Effector memory CD4-positive, alpha-beta T cell (primary cell): ENCODE data around the gene PRPSAP2.
A peak's percentile ranks its signal among the peaks of the same experiment; 100 is the strongest.
"Not testable (repeated sequence)": the region's sequence is repeated elsewhere in the genome, so short reads cannot be mapped to it uniquely, and the experiment has no call there.

Experiments used
- DNase-seq, 3 donors: peaks; one replicate each; pipeline ENCODE4 v3.0.0-alpha.2; 2020
- H3K27ac ChIP-seq: 2 replicates; pipeline ENCODE4 v1.7.0; 2013; ENCODE audit warnings: mild to moderate bottlenecking, low read length, moderate library complexity; ENCODE audit not compliant: insufficient read depth, poor library complexity, severe bottlenecking
- H3K27me3 ChIP-seq: replicated peaks from 2 replicates; pipeline ENCODE4 v1.7.0; 2013; ENCODE audit warnings: mild to moderate bottlenecking, low read length; ENCODE audit not compliant: insufficient read depth, control insufficient read depth, poor library complexity, severe bottlenecking
- H3K36me3 ChIP-seq: 2 replicates; pipeline ENCODE4 v1.7.0; 2013; ENCODE audit warnings: mild to moderate bottlenecking, low read length, moderate library complexity; ENCODE audit not compliant: control insufficient read depth, insufficient read depth
- H3K4me1 ChIP-seq: 2 replicates; pipeline ENCODE4 v1.7.0; 2013; ENCODE audit warnings: low read length, mild to moderate bottlenecking; ENCODE audit not compliant: control insufficient read depth, insufficient read depth, poor library complexity, severe bottlenecking
- H3K4me3 ChIP-seq: 2 replicates; pipeline ENCODE4 v1.7.0; 2013; ENCODE audit warnings: low read length, low read depth, mild to moderate bottlenecking; ENCODE audit not compliant: insufficient read depth, poor library complexity, severe bottlenecking
- H3K9me3 ChIP-seq: 2 replicates; pipeline ENCODE4 v1.7.0; 2013; ENCODE audit warnings: mild to moderate bottlenecking, low read length, moderate library complexity; ENCODE audit not compliant: control insufficient read depth
- total RNA-seq, 3 donors: gene quantifications; one replicate each; lab custom pipeline; 2026; lab: John Stamatoyannopoulos, UW

PRPSAP2 gene, protein sequence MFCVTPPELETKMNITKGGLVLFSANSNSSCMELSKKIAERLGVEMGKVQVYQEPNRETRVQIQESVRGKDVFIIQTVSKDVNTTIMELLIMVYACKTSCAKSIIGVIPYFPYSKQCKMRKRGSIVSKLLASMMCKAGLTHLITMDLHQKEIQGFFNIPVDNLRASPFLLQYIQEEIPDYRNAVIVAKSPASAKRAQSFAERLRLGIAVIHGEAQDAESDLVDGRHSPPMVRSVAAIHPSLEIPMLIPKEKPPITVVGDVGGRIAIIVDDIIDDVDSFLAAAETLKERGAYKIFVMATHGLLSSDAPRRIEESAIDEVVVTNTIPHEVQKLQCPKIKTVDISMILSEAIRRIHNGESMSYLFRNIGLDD
- total RNA-seq, result 29.5 to 38.7 (median 36.0) reads per million in 3 donors

GRCh38 chr17:18857864-18858566 lies at the start of gene PRPSAP2:
Gene PRPSAP2 (plus strand): TSS chr17:18858131. CDS start chr17:18865834, 7,703 bp downstream.
- Histone ChIP-seq H3K4me3 (peak within 1 kb of the TSS; percentile 73), H3K9me3 (no peaks in the 10 kb centered on the region), H3K27ac (peak within 1 kb of the TSS; percentile 76), H3K4me1 (peaks cover 15% of the 10 kb centered on the region), H3K36me3 (no peaks in the 10 kb centered on the region), H3K27me3 (no peaks in the 10 kb centered on the region)
- peak; percentile 90 to 92 (median 91) for DNase-seq

DNA sequence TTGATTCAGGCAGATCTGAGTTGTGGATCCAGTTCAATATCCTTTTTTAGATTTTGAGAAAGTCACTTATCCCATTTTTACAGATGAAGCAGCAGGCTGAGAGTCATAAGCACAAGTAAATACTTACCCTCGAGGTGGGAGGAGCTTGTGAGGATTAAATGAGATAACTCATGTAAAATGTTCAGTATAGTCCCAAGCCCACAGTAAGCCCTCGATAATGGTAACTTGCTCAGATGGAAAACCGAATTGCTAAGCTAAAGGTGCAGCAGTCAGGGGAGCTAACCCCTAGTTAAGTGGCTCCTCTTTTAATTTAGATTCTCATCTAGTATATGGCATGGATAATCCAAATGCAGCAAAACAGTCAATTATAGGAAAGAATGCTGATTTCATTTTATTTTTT lies 42.0 kb upstream of the PRPSAP2 start:
- H3K36me3 ChIP-seq, H3K4me1 ChIP-seq, DNase-seq: not testable (repeated sequence)

GRCh38 chr17:18816489-18817371 lies 41.2 kb upstream of the PRPSAP2 start:
- H3K27me3 ChIP-seq, H3K4me1 ChIP-seq, H3K4me3 ChIP-seq, H3K9me3 ChIP-seq, H3K27ac ChIP-seq, H3K36me3 ChIP-seq: not testable (repeated sequence)
- peak; percentile 2 to 26 (median 7) for DNase-seq

More for the DNA sequence above, 42.0 kb upstream of the PRPSAP2 start:
- H3K27ac ChIP-seq, H3K4me3 ChIP-seq, H3K27me3 ChIP-seq, H3K9me3 ChIP-seq: not testable (repeated sequence)

- not testable (repeated sequence) for DNase-seq
Observed at GRCh38 chr17:18821430-18821829, 36.5 kb upstream of the PRPSAP2 start.

GRCh38 chr17:18827613-18828012 lies 30.3 kb upstream of the PRPSAP2 start:
- not testable (repeated sequence) for H3K27me3 ChIP-seq, H3K4me3 ChIP-seq, DNase-seq, H3K27ac ChIP-seq, H3K9me3 ChIP-seq, H3K4me1 ChIP-seq, H3K36me3 ChIP-seq

More at GRCh38 chr17:18821430-18821829, 36.5 kb upstream of the PRPSAP2 start:
- H3K36me3 ChIP-seq, H3K4me1 ChIP-seq, H3K9me3 ChIP-seq, H3K27ac ChIP-seq, H3K27me3 ChIP-seq, H3K4me3 ChIP-seq: not testable (repeated sequence)

- no peaks in the 10 kb centered on the region for H3K36me3 ChIP-seq
- H3K4me3 ChIP-seq, result no peak overlapping the region
- no peak for DNase-seq
- no peak overlapping the region for H3K27ac ChIP-seq
- no peaks in the 10 kb centered on the region for H3K9me3 ChIP-seq
- no peaks in the 10 kb centered on the region for H3K27me3 ChIP-seq
- H3K4me1 ChIP-seq, result no peaks in the 10 kb centered on the region
Observed at GRCh38 chr17:18848501-18848900, 9.4 kb upstream of the PRPSAP2 start.

DNA sequence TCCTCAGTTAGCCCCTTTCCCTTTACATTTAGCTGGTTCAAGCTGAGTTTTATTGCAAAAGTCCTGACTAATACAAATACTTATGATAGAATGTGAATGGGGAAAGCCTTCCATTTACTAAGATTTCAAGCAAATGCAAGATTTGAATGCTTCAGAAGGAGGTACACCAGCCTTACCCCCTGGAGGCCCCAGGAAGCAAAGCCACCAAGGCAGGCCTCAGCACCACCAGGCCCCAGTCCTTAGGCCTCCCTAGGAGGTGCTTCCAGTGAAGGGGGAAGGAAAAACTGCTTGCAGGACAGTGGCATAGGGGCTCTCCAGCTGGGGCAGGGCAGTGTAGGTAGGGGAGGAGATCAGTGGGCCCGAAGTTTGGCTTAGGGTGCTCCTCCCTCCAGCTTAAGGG lies 7.3 kb upstream of the PRPSAP2 start:
- Histone ChIP-seq H3K36me3 (no peaks in the 10 kb centered on the region), H3K9me3 (no peaks in the 10 kb centered on the region), H3K27me3 (no peaks in the 10 kb centered on the region), H3K27ac (no peak overlapping the region), H3K4me1 (peaks cover 4% of the 10 kb centered on the region), H3K4me3 (no peak overlapping the region)
- DNase-seq, result no peak

GRCh38 chr17:18851201-18851600 lies 6.7 kb upstream of the PRPSAP2 start:
- Histone ChIP-seq H3K27me3 (no peaks in the 10 kb centered on the region), H3K36me3 (no peaks in the 10 kb centered on the region), H3K4me1 (peaks cover 5% of the 10 kb centered on the region), H3K27ac (no peak overlapping the region), H3K4me3 (no peak overlapping the region), H3K9me3 (no peaks in the 10 kb centered on the region)
- DNase-seq, result no peak

- H3K4me3 ChIP-seq, result no peak overlapping the region
- H3K27me3 ChIP-seq, result no peaks in the 10 kb centered on the region
- no peaks in the 10 kb centered on the region for H3K36me3 ChIP-seq
- H3K4me1 ChIP-seq, result peaks cover 15% of the 10 kb centered on the region
- H3K9me3 ChIP-seq, result no peaks in the 10 kb centered on the region
- no peak for DNase-seq
- no peak overlapping the region for H3K27ac ChIP-seq
Observed at GRCh38 chr17:18854956-18855355, 3.0 kb upstream of the PRPSAP2 start.
